ENCODE results near the gene OAS2. TPM values are rescaled to one million over a fixed set of nuclear protein-coding genes. Genes with fewer than 3 reads are reported as not detected.

Gene OAS2
- total RNA-seq, 1 experiment from 2014 or later = 5.8 TPM

DNA sequence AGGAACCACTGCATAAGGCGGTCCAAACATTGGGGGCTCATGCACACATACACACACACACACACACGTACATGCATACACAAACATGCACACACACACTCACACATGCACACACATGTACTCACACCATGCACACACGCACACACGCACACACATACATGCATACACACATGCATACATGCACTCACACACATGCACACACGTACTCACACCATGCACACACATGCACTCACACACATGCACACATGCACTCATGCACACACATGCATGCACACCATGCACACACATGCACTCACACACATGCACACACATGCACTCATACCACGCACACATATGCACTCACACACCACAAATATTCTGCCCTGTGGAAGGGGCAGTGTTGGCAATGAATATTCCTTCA is 22.1 kb downstream of the OAS2 start:
- TF ChIP-seq EZH2phosphoT487 (IDR thresholded peaks at IDR 0.05; ENCODE audit: borderline replicate concordance, low read length) (no peak), EZH2 (IDR thresholded peaks at IDR 0.05; ENCODE audit: low read length, unreplicated experiment) (no peak)
- TF ChIP-seq, protein P1, sequence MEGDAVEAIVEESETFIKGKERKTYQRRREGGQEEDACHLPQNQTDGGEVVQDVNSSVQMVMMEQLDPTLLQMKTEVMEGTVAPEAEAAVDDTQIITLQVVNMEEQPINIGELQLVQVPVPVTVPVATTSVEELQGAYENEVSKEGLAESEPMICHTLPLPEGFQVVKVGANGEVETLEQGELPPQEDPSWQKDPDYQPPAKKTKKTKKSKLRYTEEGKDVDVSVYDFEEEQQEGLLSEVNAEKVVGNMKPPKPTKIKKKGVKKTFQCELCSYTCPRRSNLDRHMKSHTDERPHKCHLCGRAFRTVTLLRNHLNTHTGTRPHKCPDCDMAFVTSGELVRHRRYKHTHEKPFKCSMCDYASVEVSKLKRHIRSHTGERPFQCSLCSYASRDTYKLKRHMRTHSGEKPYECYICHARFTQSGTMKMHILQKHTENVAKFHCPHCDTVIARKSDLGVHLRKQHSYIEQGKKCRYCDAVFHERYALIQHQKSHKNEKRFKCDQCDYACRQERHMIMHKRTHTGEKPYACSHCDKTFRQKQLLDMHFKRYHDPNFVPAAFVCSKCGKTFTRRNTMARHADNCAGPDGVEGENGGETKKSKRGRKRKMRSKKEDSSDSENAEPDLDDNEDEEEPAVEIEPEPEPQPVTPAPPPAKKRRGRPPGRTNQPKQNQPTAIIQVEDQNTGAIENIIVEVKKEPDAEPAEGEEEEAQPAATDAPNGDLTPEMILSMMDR (conservative IDR thresholded peaks at IDR 0.05; ENCODE audit: low read depth, low read length) = no peak
- Histone ChIP-seq H3F3A (ENCODE audit: low read length, unreplicated experiment) (no peaks in the 10 kb centered on the region), H3K79me2 (ENCODE audit: low read length) (no peaks in the 10 kb centered on the region), H3K9me2 (replicated peaks; ENCODE audit: low read length) (no peaks in the 10 kb centered on the region), H3K9ac (ENCODE audit: low read length) (no peak overlapping the region), H3K9me3 (ENCODE audit: low read length) (no peaks in the 10 kb centered on the region), H3K4me2 (ENCODE audit: low read length) (no peak overlapping the region), H3K27ac (ENCODE audit: low read length) (no peak overlapping the region), H4K20me1 (ENCODE audit: low read length) (no peaks in the 10 kb centered on the region), H3K36me3 (ENCODE audit: low read depth, low read length) (no peaks in the 10 kb centered on the region), H3K4me3 (ENCODE audit: low read length) (no peak overlapping the region), H2AFZ (ENCODE audit: low read length) (no peak overlapping the region), H3K4me1 (ENCODE audit: insufficient read depth, low read length) (no peaks in the 10 kb centered on the region), H3K27me3 (ENCODE audit: low read length) (no peaks in the 10 kb centered on the region)
- intact Hi-C loops (cut with micrococcal nuclease) = no loop called here
- no peak for DNase-seq
- ATAC-seq = no peak
- no TSS peak for BruUV-seq (replicated peaks)
- POLR2A ChIA-PET (ENCODE audit: unreplicated experiment) = no interaction called here
- CTCF ChIA-PET = no interaction called here

- no TSS peak for BruUV-seq (replicated peaks)
- POLR2A ChIA-PET (ENCODE audit: unreplicated experiment) = no interaction called here
- DNase-seq = no peak
Measured at GRCh38 chr12:113002155-113002554, 23.8 kb downstream of the OAS2 start.

GRCh38 chr12:113002676-113003075 is 24.4 kb downstream of the OAS2 start:
- no peaks in the 10 kb centered on the region for H3K27me3 ChIP-seq (ENCODE audit: low read length)
- no TSS peak for BruUV-seq (replicated peaks)
- DNase-seq (no peak), ATAC-seq (no peak)
- no peak overlapping the region for H3K4me3 ChIP-seq (ENCODE audit: low read length)
- H4K20me1 ChIP-seq (ENCODE audit: low read length) = no peaks in the 10 kb centered on the region
- H3K36me3 ChIP-seq (ENCODE audit: low read depth, low read length) = no peaks in the 10 kb centered on the region
- intact Hi-C loops (cut with micrococcal nuclease) = no loop called here
- ChIA-PET CTCF (interaction anchor here (1.0 kb wide), 1 partner anchor 10 kb away, joined by 10 read pairs; no protein-coding TSS in a partner anchor), POLR2A (ENCODE audit: unreplicated experiment) (no interaction called here)
- no peaks in the 10 kb centered on the region for H3K9me3 ChIP-seq (ENCODE audit: low read length)
- no peak for TF ChIP-seq EZH2phosphoT487 (IDR thresholded peaks at IDR 0.05; ENCODE audit: borderline replicate concordance, low read length)
- no peak overlapping the region for H2AFZ ChIP-seq (ENCODE audit: low read length)
- H3K79me2 ChIP-seq (ENCODE audit: low read length) = no peaks in the 10 kb centered on the region
- no peak overlapping the region for H3K4me2 ChIP-seq (ENCODE audit: low read length)
- H3K9ac ChIP-seq (ENCODE audit: low read length) = no peak overlapping the region
- H3K27ac ChIP-seq (ENCODE audit: low read length) = no peak overlapping the region
- H3K9me2 ChIP-seq (replicated peaks; ENCODE audit: low read length) = no peaks in the 10 kb centered on the region
- H3F3A ChIP-seq (ENCODE audit: low read length, unreplicated experiment) = no peaks in the 10 kb centered on the region
- 0 out of 2 replicates have a peak, but pooled peaks cover 7% of the 10 kb centered on the region for H3K4me1 ChIP-seq (ENCODE audit: insufficient read depth, low read length)

More at GRCh38 chr12:113002155-113002554, 23.8 kb downstream of the OAS2 start:
- H3K4me2 ChIP-seq (ENCODE audit: low read length) = no peak overlapping the region
- intact Hi-C loops (cut with micrococcal nuclease) = no loop called here
- H3K9ac ChIP-seq (ENCODE audit: low read length) = no peak overlapping the region
- H3K79me2 ChIP-seq (ENCODE audit: low read length) = no peaks in the 10 kb centered on the region
- H3F3A ChIP-seq (ENCODE audit: low read length, unreplicated experiment) = no peaks in the 10 kb centered on the region
- H4K20me1 ChIP-seq (ENCODE audit: low read length) = no peaks in the 10 kb centered on the region
- no peak overlapping the region for H2AFZ ChIP-seq (ENCODE audit: low read length)
- no peak; the same call in 1 of the 2 replicates for ATAC-seq
- 0 out of 2 replicates have a peak, but pooled peaks cover 3% of the 10 kb centered on the region for H3K4me1 ChIP-seq (ENCODE audit: insufficient read depth, low read length)
- H3K9me2 ChIP-seq (replicated peaks; ENCODE audit: low read length) = no peaks in the 10 kb centered on the region
- H3K4me3 ChIP-seq (ENCODE audit: low read length) = no peak overlapping the region
- TF ChIP-seq EZH2phosphoT487 (IDR thresholded peaks at IDR 0.05; ENCODE audit: borderline replicate concordance, low read length) (no peak), EZH2 (IDR thresholded peaks at IDR 0.05; ENCODE audit: low read length, unreplicated experiment) (no peak)
- TF ChIP-seq, protein P1 (conservative IDR thresholded peaks at IDR 0.05; ENCODE audit: low read depth, low read length) = no peak; the same call in 1 of the 2 replicates
- CTCF ChIA-PET = interaction anchor here (1.0 kb wide), 1 partner anchor 9 kb away, joined by 10 read pairs; no protein-coding TSS in a partner anchor
- H3K9me3 ChIP-seq (ENCODE audit: low read length) = no peaks in the 10 kb centered on the region
- no peaks in the 10 kb centered on the region for H3K36me3 ChIP-seq (ENCODE audit: low read depth, low read length)
- H3K27me3 ChIP-seq (ENCODE audit: low read length) = no peaks in the 10 kb centered on the region
- no peak overlapping the region for H3K27ac ChIP-seq (ENCODE audit: low read length)
